MCF 10A (cell line): ENCODE data around the gene ATXN7L1. TPM values are rescaled to one million over a fixed set of nuclear protein-coding genes. Genes with fewer than 3 reads are reported as not detected.

Source experiments
- BruUV-seq: library from RNA; stranded (reverse); fragments of 400-500 nt; replicated peaks from 2 replicates; lab custom pipeline; 2021; lab: Mats Ljungman, UMichigan
- CTCF ChIA-PET: fragments of 300-600 bp; sonication (Branson Sonifier 250); formaldehyde crosslinking; extraction: SDS; loops from one replicate; lab custom pipeline; 2021; ENCODE audit warnings: antibody characterized with exemption, inconsistent platforms; lab: Yijun Ruan, JAX
- POLR2A ChIA-PET: fragments of 300-600, 350-650 bp; sonication (Branson Sonifier 250); formaldehyde crosslinking; extraction: SDS; loops from one replicate; lab custom pipeline; 2020; ENCODE audit warnings: antibody characterized with exemption, inconsistent platforms; lab: Yijun Ruan, JAX
- DNase-seq: peaks from one replicate; pipeline ENCODE4 v3.0.0-alpha.2; 2018; ENCODE audit not compliant: unreplicated experiment
- H3K27ac Mint-ChIP-seq: one replicate; pipeline ENCODE4 v1.8.0; 2022; ENCODE audit warnings: mild to moderate bottlenecking, low read depth, mixed read lengths; ENCODE audit not compliant: unreplicated experiment
- H3K27me3 Mint-ChIP-seq: one replicate; pipeline ENCODE4 v1.8.0; 2022; ENCODE audit warnings: mixed read lengths; ENCODE audit not compliant: insufficient read depth, unreplicated experiment
- H3K36me3 Mint-ChIP-seq: one replicate; pipeline ENCODE4 v1.8.0; 2022; ENCODE audit warnings: mild to moderate bottlenecking, moderate library complexity, mixed read lengths; ENCODE audit not compliant: insufficient read depth, unreplicated experiment
- H3K4me1 Mint-ChIP-seq: one replicate; pipeline ENCODE4 v1.8.0; 2022; ENCODE audit warnings: mixed read lengths; ENCODE audit not compliant: insufficient read depth, unreplicated experiment
- H3K4me3 Mint-ChIP-seq: one replicate; pipeline ENCODE4 v1.8.0; 2022; ENCODE audit warnings: mild to moderate bottlenecking, moderate library complexity, mixed read lengths; ENCODE audit not compliant: unreplicated experiment
- H3K9me3 Mint-ChIP-seq: one replicate; pipeline ENCODE4 v1.8.0; 2022; ENCODE audit warnings: mixed read lengths; ENCODE audit not compliant: unreplicated experiment
- intact Hi-C: fragments of 100-400 bp; cut with micrococcal nuclease; formaldehyde crosslinking; loops from 2 replicates; pipeline ENCODE4 v1.14.1; 2022
- total RNA-seq: library from RNA; stranded (reverse); gene quantifications from 2 replicates; pipeline ENCODE4 v1.2.3, GENCODE V29; 2022
- TF ChIP-seq, protein P1 (sequence below): fragments of 200-600 bp; IDR thresholded peaks from one replicate; pipeline ENCODE4 v1.8.0; 2022; ENCODE audit warnings: antibody characterized with exemption, mild to moderate bottlenecking; ENCODE audit not compliant: unreplicated experiment

The ATXN7L1 gene
- total RNA-seq, 1 experiment from 2014 or later = 10.0 TPM

DNA sequence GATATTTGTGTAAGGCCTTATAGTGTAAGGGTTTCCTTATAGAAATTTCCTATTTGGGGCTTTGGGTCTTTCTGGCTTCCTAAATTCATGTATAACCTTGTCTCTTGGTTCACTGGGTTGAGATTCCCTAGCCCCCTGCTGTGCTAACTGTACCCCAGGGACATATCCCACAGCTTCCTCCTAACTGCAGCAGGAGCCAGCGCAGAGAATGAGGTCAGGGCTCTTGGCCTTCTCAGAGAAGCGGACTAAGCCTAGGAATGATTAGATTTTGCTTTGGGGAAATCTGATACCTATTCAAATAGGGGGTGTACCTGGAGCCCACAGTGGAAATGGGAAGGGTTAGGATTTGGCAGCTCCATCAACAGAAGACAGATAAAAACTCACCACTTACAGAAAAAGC lies 157.0 kb downstream of the ATXN7L1 start:
- H3K27me3 Mint-ChIP-seq = no peaks in the 10 kb centered on the region
- DNase-seq = no peak
- no peaks in the 10 kb centered on the region for H3K9me3 Mint-ChIP-seq
- no peaks in the 10 kb centered on the region for H3K36me3 Mint-ChIP-seq
- no peaks in the 10 kb centered on the region for H3K4me1 Mint-ChIP-seq
- POLR2A ChIA-PET = interaction anchor here (0.6 kb wide), 1 partner anchor 162 kb away, joined by 3 read pairs; no protein-coding TSS in a partner anchor
- intact Hi-C loops = no loop called here
- BruUV-seq = no TSS peak
- no peak overlapping the region for H3K4me3 Mint-ChIP-seq
- CTCF ChIA-PET = no interaction called here
- H3K27ac Mint-ChIP-seq = no peak overlapping the region
- TF ChIP-seq, protein P1, sequence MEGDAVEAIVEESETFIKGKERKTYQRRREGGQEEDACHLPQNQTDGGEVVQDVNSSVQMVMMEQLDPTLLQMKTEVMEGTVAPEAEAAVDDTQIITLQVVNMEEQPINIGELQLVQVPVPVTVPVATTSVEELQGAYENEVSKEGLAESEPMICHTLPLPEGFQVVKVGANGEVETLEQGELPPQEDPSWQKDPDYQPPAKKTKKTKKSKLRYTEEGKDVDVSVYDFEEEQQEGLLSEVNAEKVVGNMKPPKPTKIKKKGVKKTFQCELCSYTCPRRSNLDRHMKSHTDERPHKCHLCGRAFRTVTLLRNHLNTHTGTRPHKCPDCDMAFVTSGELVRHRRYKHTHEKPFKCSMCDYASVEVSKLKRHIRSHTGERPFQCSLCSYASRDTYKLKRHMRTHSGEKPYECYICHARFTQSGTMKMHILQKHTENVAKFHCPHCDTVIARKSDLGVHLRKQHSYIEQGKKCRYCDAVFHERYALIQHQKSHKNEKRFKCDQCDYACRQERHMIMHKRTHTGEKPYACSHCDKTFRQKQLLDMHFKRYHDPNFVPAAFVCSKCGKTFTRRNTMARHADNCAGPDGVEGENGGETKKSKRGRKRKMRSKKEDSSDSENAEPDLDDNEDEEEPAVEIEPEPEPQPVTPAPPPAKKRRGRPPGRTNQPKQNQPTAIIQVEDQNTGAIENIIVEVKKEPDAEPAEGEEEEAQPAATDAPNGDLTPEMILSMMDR = no peak

DNA sequence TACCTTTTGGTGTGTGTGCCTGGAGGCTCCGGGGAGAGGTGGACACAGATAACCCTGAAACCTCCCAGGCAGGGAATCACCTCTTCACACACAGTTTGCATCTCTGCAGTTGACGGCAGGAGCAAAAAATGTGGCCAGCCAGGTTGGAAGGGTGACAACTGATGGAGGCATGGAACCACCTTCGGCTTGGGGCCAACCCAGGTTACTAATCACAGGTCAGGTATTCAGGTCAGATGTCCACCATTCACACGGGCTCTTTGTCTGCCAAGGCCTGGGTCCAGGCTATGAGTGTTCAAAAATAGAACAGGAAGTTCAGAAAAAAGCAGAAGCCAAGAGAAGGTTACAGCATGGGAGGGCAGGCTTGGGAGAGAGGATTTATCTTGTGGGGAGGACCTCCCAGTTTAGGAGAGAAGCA lies 157.9 kb downstream of the ATXN7L1 start:
- POLR2A ChIA-PET = no interaction called here
- peaks cover 5% of the 10 kb centered on the region for H3K36me3 Mint-ChIP-seq
- peaks cover 4% of the 10 kb centered on the region for H3K4me1 Mint-ChIP-seq
- H3K27me3 Mint-ChIP-seq = no peaks in the 10 kb centered on the region
- H3K4me3 Mint-ChIP-seq = no peak overlapping the region
- peak; percentile 4 for DNase-seq
- no peaks in the 10 kb centered on the region for H3K9me3 Mint-ChIP-seq
- TF ChIP-seq, protein P1 = no peak
- CTCF ChIA-PET = no interaction called here
- intact Hi-C loops = no loop called here
- no peak overlapping the region for H3K27ac Mint-ChIP-seq
- no TSS peak for BruUV-seq

DNA sequence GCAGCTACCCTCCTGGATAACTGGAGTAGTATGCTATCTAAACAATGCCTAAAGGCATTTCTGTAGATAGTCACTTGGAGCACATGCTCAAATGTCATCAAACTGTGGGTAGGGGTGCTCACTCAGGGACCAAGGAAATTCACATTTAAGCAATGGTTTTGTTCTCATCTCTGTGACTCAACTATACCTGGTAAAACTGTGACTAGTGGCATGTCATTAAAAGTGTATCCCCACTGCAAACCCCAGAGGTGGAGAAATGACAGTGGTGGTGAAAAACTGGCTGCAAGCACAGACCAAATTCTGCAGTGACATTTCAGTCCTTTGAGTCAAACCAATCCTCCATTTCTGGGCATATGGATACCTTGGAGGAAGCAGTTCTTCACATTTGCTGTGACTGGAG lies 160.9 kb downstream of the ATXN7L1 start:
- POLR2A ChIA-PET = no interaction called here
- CTCF ChIA-PET = interaction anchor here (0.5 to 1.1 kb wide), 2 partner anchors 10 to 45 kb away, joined by 3 read pairs; no protein-coding TSS in a partner anchor
- Mint-ChIP-seq H3K27ac (no peak overlapping the region), H3K4me3 (no peak overlapping the region), H3K4me1 (peaks cover 7% of the 10 kb centered on the region), H3K36me3 (peaks cover 12% of the 10 kb centered on the region), H3K9me3 (peaks cover 18% of the 10 kb centered on the region), H3K27me3 (no peaks in the 10 kb centered on the region)
- no TSS peak for BruUV-seq
- intact Hi-C loops = no loop called here
- no peak for DNase-seq
- TF ChIP-seq, protein P1 = no peak

DNA sequence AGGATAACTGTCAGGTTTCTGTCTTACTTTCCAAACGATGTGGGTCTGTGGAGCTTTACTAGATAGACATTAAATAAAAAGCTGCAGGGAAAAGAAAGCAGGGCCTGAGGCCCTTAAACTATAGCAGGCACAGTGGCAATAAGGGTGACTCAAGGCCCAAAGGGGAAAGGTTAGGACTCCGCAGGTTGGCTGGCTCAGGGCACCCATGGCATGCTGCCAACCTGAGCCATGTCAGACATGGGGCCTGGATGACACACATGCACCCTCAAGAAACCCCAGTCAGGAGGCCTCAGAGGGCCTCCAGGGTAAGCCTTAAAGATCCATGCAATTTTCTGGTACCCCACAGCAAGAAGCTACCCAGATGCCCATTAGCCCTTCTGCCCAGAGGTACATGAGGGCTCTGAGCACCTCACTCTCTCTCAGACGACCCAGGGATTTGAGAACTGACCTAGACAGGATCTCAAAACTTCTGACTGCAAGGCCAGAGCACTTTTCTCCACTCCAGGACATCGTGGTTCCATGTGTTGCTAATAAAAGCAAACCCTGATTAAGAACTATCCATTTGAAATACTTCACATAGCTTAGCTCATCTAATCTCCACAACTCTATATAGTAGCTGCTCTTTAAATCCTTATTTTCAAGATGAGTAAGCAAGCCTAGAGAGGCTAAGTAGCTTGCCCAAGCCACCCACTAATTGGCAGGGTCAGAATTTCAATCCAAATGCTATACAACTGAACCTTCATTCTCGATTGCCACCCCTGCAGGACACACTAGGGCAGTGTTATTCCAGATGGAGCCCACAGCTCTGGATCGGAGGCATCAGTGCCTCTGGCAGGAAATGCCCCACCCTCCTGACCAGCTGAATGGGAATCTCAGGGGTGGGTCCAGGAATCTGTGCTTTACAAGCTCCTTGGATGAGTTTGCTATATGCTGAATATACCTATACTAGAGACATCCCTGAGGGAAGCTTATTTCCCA lies 162.6 kb downstream of the ATXN7L1 start:
- BruUV-seq = no TSS peak
- no peaks in the 10 kb centered on the region for H3K27me3 Mint-ChIP-seq
- peaks cover 7% of the 10 kb centered on the region for H3K4me1 Mint-ChIP-seq
- intact Hi-C loops = no loop called here
- peak; percentile 39 for DNase-seq
- CTCF ChIA-PET = interaction anchor here (1.0 to 1.4 kb wide), 5 partner anchors 11 to 337 kb away, joined by 3 to 4 read pairs (median 4); no protein-coding TSS in a partner anchor
- no peak overlapping the region for H3K27ac Mint-ChIP-seq
- POLR2A ChIA-PET = interaction anchor here (0.6 to 0.7 kb wide), 2 partner anchors 271 to 352 kb away, joined by 3 to 4 read pairs; no protein-coding TSS in a partner anchor
- no peak overlapping the region for H3K4me3 Mint-ChIP-seq
- peaks cover 26% of the 10 kb centered on the region for H3K9me3 Mint-ChIP-seq
- H3K36me3 Mint-ChIP-seq = peaks cover 20% of the 10 kb centered on the region
- TF ChIP-seq, protein P1 = no peak
